ENCODE results near the gene ARMH4.

The ARMH4 gene

DNA sequence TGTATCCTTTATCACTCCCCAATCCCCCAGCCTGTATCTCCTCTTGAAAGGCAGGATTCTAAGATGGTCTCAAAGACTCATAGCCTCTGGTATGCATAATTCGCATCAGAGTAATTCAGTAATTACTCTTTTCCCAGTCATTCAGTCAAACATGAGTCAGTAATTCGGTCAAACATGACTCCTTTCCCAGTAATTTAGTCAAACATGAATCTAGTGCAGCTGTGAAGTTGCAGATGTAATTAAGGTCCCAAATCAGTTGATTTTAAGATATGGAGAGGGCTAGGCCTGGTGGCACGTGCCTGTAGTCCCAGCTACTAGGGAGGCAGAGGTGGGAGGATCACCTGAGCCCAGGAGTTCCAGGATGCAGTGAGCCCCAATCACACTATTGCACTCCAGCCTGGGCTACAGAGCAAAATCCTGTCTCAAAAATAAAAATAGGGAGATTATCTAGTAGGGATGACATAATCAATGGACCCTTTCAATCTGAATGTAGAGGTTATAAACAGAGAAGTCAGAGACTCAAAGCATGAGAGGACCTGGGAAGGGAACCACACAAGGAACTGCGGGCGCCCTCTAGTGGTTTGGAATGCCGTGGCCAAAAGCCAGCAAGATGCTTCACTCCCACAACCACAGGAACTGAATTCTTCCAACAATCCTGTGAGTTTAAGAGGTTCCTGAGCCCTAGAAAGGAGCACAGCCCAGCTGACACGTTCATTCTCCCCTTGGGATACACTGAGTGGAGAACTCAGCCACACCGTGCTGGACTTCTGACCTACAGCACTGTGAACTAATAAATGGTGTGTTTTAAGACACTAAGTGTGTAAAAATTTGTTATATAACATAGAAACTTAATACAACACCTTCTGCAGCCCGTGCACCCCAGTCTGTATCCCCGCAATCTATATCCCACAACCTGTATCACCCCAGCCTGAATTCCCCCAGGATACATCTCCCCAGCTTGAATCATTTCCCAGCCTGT lies 14.3 kb upstream of the ARMH4 start:
- no peaks in the 10 kb centered on the region for H3K4me1 Mint-ChIP-seq
- H3K27ac Mint-ChIP-seq, result no peak overlapping the region
- H3K27me3 Mint-ChIP-seq, result peaks cover 11 to 31% of the 10 kb centered on the region in 2 donors
- no peak overlapping the region for H3K4me3 Mint-ChIP-seq
- H3K36me3 Mint-ChIP-seq, result no peaks in the 10 kb centered on the region
- peak; percentile 71 to 75 for ATAC-seq (replicated peaks)
- H3K9me3 Mint-ChIP-seq, result peaks cover 0 to 5% of the 10 kb centered on the region in 2 donors
- peak; percentile 33 for DNase-seq

DNA sequence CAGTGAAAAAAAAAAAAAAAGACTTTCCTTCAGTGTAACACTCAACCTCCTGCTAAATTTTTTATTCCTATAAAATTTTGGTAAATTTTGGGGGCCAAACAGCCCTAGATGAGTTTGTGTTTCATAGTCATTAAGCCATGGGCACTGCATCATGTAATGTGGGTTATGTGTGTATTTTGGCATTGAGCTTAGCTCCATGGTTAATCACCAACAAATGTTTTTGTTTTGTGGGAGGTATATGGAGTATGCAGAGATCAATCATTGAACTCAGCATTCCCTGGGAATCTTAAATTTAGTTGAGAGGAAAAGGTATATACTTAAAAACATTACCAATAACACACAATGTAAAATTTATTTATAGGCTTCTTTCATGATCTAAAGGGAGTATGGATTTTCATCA lies 8.5 kb upstream of the ARMH4 start:
- no peak for ATAC-seq (replicated peaks)
- Mint-ChIP-seq H3K4me3 (no peak overlapping the region), H3K9me3 (no peaks in the 10 kb centered on the region), H3K4me1 (no peaks in the 10 kb centered on the region), H3K27me3 (peaks cover 10 to 25% of the 10 kb centered on the region in 2 donors), H3K36me3 (no peaks in the 10 kb centered on the region), H3K27ac (no peak overlapping the region)
- no peak for DNase-seq

DNA sequence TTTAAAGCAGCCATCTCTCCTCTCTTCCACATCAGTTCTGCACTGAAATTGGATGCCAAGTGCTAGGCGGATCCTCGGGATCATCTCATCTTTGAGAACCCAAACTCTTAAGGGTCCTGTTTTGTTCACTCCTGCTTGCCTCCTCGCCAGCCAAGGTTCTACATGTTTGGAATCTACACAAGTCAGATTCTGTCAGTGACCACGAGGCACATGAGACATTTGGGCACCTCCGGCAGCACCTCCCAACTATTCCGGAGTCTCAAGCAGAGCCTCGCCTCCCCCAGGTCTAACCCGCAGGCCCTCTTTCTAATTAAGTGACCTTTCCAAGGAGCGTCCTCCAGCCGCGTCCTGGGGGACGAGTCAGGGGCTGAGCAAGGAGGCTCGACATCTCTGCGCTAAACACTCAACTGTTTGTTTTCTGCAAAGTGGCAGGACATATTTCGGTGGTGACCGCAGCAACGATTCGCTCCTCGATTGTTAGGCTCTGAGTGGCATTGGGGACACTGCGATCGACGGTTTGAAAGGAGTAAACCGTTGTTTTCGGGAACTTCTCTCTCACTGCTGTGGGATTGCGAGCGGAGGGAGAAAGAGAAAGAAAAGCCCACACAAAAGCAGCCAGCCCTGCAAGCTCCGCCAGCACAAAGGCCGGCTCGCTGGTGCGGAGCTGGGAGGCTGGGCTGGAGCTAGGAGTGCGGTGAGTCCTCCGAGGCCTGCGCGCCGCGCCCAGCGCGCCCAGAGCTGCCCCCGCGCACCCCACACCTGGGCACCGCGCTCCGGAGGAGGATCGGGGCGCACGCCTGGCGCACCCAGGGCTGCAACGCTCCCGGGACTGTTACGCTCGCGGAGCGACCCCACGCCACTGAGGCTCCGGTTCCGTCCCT lies 640 bp downstream of the ARMH4 start:
- Mint-ChIP-seq H3K4me3 (peak overlapping the region; percentile 75 to 86), H3K4me1 (peaks cover 11 to 17% of the 10 kb centered on the region in 2 donors), H3K36me3 (no peaks in the 10 kb centered on the region), H3K27me3 (peaks cover 40 to 68% of the 10 kb centered on the region in 2 donors), H3K9me3 (no peaks in the 10 kb centered on the region), H3K27ac (no peak overlapping the region)
- DNase-seq, result no peak
- peak; percentile 66 to 67 for ATAC-seq (replicated peaks)

DNA sequence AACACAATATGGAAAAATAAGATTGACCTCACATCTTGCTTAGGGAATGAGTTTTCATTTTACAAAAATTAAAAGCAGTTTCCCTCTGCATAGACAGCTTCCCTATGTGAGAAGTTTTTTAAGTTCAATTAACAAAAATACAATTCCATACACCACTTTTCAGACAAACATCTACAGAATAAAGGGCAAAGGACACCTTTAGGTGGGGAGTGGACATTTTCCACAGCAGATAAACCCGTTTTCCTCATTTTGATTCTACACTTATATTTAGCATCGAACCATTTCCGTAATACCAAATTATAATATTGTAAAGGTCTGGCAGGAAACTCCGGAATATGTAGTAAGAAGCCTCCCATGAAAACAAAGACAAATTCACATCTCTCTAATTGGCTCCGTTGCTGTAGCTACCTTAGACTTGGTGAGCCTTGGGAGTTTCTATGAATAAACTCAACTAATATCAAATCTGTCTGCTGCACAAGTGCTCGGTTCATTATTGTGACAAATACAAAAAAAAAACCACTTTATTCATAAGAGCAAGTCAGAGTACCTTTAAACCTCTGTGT lies 1.7 kb downstream of the ARMH4 start:
- peaks cover 36 to 63% of the 10 kb centered on the region in 2 donors for H3K27me3 Mint-ChIP-seq
- no peak for DNase-seq
- ATAC-seq (replicated peaks), result no peak
- H3K4me1 Mint-ChIP-seq, result peaks cover 11 to 17% of the 10 kb centered on the region in 2 donors
- H3K4me3 Mint-ChIP-seq, result no peak overlapping the region
- H3K27ac Mint-ChIP-seq, result no peak overlapping the region
- H3K36me3 Mint-ChIP-seq, result no peaks in the 10 kb centered on the region
- no peaks in the 10 kb centered on the region for H3K9me3 Mint-ChIP-seq

DNA sequence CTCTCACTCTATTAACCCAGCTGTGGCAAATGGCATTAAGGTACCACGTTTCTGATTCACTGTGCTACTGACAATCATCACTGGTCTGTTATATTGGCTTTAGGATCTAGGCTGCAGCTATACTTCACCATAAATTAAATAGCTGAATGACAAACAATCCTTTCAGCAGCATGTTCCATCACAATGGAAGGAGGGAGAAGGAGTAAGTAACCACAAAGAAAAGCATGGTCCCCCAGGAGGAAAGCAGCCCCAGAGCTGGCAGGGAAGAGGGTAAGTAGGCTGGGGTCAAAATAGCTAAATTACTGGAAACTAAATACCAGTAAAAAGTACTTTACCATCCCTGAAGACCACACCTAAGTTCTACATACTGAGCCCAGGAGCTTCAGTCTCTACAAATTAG lies 2.8 kb downstream of the ARMH4 start:
- no peak overlapping the region for H3K27ac Mint-ChIP-seq
- DNase-seq, result no peak
- H3K36me3 Mint-ChIP-seq, result no peaks in the 10 kb centered on the region
- no peak overlapping the region for H3K4me3 Mint-ChIP-seq
- peaks cover 11 to 17% of the 10 kb centered on the region in 2 donors for H3K4me1 Mint-ChIP-seq
- H3K9me3 Mint-ChIP-seq, result no peaks in the 10 kb centered on the region
- H3K27me3 Mint-ChIP-seq, result peaks cover 36 to 58% of the 10 kb centered on the region in 2 donors
- no peak for ATAC-seq (replicated peaks)

DNA sequence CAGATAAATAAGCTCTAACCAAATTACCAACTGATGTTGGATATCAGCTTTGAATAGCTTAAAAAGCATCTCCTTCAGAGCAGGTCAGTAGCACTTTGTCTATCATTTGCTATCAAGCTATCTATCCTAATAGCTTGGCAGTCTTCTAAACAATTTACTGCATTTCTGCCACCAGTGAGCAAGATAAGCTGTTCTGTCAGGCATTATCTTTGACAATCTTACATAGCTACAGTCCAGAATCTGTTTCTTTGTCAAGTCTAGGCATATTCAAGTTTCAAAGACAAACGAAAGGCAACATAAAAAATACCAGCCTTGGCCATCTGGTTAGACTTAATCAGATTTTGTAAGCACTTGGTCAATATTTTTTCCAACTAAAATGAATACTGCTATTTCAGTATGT lies 5.6 kb downstream of the ARMH4 start:
- H3K27me3 Mint-ChIP-seq, result peaks cover 27 to 42% of the 10 kb centered on the region in 2 donors
- no peaks in the 10 kb centered on the region for H3K36me3 Mint-ChIP-seq
- ATAC-seq (replicated peaks) (no peak), DNase-seq (no peak)
- H3K4me3 Mint-ChIP-seq, result no peak overlapping the region
- peaks cover 5% of the 10 kb centered on the region in 2 donors for H3K4me1 Mint-ChIP-seq
- H3K27ac Mint-ChIP-seq, result no peak overlapping the region
- H3K9me3 Mint-ChIP-seq, result no peaks in the 10 kb centered on the region

DNA sequence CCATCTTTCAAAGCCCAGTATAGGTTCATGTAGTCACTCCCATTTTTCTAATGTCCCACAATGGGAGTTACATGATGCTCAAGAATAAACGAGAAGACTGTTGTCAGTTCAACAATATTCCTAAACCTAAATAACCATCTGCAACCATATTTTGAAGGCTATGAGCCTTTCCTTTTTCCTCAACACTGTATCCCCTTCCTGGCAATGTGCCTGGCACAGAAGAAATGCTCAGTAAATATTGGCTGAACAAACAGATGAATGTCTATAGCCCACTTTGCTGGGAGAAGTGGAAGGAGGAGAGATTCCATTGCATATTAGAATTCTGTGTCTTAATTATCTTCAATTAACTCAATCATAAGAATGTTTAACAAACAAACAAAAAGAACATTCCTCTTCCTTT lies 6.1 kb downstream of the ARMH4 start:
- ATAC-seq (replicated peaks) (no peak), DNase-seq (no peak)
- Mint-ChIP-seq H3K9me3 (no peaks in the 10 kb centered on the region), H3K27ac (no peak overlapping the region), H3K27me3 (peaks cover 22 to 38% of the 10 kb centered on the region in 2 donors), H3K36me3 (no peaks in the 10 kb centered on the region), H3K4me3 (no peak overlapping the region), H3K4me1 (peaks cover under 1 to 1% of the 10 kb centered on the region in 2 donors)

DNA sequence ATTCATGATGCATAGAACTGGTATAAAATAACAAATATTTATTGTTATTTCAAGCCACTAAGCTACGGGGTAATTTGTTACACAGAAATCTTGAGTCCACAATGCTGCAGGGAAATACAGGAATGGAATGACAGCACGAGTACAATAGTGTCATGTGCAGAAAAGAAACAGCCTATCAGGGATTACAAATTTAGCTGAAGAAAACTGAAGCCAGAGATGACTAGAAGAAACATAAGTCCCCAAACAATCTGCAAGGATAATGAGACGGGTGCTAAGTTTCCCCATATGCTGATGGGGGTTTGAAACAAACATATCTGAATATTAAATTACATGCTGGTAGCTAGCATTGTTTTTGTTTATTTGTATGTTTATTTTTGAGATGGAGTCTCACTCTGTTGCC lies 8.9 kb downstream of the ARMH4 start:
- no peaks in the 10 kb centered on the region for H3K4me1 Mint-ChIP-seq
- ATAC-seq (replicated peaks) (no peak), DNase-seq (no peak)
- no peak overlapping the region for H3K4me3 Mint-ChIP-seq
- no peaks in the 10 kb centered on the region for H3K36me3 Mint-ChIP-seq
- peaks cover 5 to 16% of the 10 kb centered on the region in 2 donors for H3K27me3 Mint-ChIP-seq
- no peak overlapping the region for H3K27ac Mint-ChIP-seq
- H3K9me3 Mint-ChIP-seq, result no peaks in the 10 kb centered on the region

DNA sequence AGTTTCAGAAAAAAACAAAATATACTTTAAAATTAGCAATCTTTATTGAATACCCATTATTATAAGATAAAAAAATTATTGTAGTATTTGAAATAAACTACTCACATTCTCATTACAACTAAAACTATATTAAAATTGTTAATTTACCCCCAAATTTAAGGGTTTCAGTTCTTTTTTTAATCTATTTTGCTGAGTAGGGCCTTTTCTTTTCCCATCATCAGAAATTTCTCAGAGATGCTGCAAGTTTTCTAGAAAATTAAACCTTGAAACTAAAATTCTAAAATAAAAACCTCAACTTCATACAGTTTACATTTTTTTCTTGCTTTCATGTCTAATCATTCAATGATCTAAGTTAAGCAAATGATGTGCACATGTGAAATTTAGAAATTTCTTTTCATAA lies 10.1 kb downstream of the ARMH4 start:
- Mint-ChIP-seq H3K4me1 (no peaks in the 10 kb centered on the region), H3K27ac (no peak overlapping the region), H3K27me3 (peaks cover under 1 to 7% of the 10 kb centered on the region in 2 donors), H3K36me3 (no peaks in the 10 kb centered on the region), H3K4me3 (no peak overlapping the region), H3K9me3 (no peaks in the 10 kb centered on the region)
- no peak for ATAC-seq (replicated peaks)
- no peak for DNase-seq

DNA sequence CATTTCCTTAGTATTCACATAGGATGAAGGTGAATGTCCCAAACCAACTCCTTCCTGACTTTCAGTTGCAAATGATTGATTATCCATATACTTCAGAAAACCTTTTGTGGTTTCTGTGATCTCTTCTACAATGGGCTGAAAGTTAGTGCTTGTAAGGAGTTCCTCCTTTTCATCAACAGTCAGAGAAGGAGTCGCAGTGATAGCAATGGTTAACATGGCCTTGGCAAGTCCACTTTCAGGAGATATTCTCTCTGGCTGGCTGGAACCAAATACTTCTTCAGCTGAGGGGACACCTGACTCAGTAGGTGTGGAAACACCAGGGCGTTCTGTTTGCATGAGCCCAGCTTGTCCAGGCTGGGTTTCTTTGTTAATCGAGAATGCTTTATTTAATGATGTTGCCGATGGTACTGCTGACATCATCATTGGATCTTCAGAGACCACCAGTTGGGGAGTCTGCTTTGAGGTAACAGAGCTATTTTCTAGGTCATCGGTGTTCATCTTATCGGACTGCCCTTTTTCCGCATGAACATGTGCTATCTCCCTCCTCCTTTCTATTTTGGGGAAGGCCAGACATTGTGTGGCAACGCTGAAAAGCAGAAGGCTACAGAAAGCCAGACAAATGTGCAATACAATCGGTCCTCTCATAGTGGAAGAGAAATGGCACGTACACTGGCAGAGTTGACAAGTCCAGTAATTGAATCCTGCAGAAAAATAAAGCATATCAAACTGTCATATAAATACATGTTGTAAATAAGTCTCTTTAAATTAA lies 13.1 kb downstream of the ARMH4 start:
- no peak overlapping the region for H3K27ac Mint-ChIP-seq
- H3K4me1 Mint-ChIP-seq, result no peaks in the 10 kb centered on the region
- no peaks in the 10 kb centered on the region for H3K36me3 Mint-ChIP-seq
- ATAC-seq (replicated peaks) (no peak), DNase-seq (no peak)
- H3K4me3 Mint-ChIP-seq, result no peak overlapping the region
- no peaks in the 10 kb centered on the region for H3K9me3 Mint-ChIP-seq
- H3K27me3 Mint-ChIP-seq, result peaks cover 0 to 5% of the 10 kb centered on the region in 2 donors

DNA sequence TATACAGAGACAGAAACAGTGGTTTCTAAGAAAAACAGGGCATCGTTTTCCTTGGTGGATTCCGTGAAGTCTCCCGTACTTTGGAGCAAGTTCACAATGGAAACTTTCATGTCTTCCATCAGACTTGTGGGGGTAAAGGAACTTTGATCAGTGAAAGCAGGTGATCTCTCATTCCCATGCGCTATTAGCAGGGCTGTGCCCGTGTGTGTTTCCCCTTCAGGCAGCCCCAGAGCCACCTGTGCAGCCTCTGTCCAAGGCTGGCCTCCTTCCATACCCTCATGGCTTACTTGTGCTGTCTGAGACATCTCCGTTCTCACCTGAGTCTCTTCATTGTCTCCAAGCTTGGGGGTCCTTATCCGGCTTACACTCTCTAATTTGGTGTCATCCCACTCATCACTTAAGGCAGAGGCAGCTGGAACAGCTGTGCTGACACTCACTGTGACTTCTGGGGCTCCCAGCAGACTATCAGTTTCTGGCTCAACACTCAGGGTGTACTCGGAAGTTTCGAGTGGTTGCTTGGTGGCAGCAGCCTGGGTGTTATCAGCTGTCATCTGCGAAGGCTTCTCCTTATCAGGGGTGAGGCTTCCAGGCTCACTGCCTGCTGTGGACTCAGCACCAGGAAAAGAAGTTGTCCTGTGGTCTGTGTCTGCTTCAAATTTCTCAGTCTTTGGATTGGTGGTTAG lies 13.8 kb downstream of the ARMH4 start:
- peaks cover 0 to 5% of the 10 kb centered on the region in 2 donors for H3K27me3 Mint-ChIP-seq
- no peak for ATAC-seq (replicated peaks)
- DNase-seq, result no peak
- no peaks in the 10 kb centered on the region for H3K36me3 Mint-ChIP-seq
- H3K9me3 Mint-ChIP-seq, result no peaks in the 10 kb centered on the region
- no peak overlapping the region for H3K4me3 Mint-ChIP-seq
- H3K27ac Mint-ChIP-seq, result no peak overlapping the region
- H3K4me1 Mint-ChIP-seq, result no peaks in the 10 kb centered on the region

DNA sequence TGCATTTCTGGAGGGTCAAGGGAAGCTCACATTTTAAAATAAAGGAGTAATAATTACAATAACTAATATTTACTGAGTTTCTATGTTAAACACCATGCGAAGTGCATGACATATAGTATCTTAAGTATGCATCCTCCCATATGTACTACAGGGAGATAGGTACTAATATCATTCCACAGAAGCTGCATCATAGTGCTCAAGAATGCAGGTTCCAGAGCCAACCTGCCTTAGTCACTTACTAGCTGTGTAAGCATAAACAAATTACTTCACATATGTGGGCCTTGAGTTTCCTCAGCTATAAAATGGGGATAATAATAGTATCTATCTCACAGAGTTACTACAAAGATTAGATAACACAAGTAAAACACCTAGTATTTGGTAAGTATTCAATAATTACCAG lies 18.3 kb downstream of the ARMH4 start:
- Mint-ChIP-seq H3K27me3 (peaks cover 0 to 4% of the 10 kb centered on the region in 2 donors), H3K4me3 (no peak overlapping the region), H3K9me3 (no peaks in the 10 kb centered on the region), H3K4me1 (no peaks in the 10 kb centered on the region), H3K27ac (no peak overlapping the region), H3K36me3 (no peaks in the 10 kb centered on the region)
- no peak for DNase-seq
- ATAC-seq (replicated peaks), result no peak

DNA sequence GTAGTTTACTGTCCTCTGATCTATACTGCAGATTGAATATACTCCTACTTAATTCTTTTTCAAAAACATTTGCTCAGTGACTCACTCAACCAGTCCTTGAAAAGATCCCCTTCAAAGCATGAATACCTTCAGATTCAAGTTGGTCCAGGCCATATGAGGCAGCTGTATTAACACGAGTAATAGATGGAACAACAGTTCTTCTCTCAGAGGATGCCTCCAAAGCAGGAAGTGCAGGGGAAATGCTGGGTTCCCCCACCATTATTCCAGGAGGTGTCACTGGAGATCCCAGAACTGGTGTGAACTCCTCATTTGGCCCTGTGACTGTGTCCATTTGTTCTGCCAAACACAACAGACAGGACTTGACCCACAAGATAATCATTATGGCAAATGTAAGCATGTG lies 20.6 kb downstream of the ARMH4 start:
- no peak overlapping the region for H3K4me3 Mint-ChIP-seq
- no peak overlapping the region for H3K27ac Mint-ChIP-seq
- no peaks in the 10 kb centered on the region for H3K36me3 Mint-ChIP-seq
- ATAC-seq (replicated peaks) (no peak), DNase-seq (no peak)
- no peaks in the 10 kb centered on the region for H3K4me1 Mint-ChIP-seq
- H3K27me3 Mint-ChIP-seq, result peaks cover 0 to 4% of the 10 kb centered on the region in 2 donors
- no peaks in the 10 kb centered on the region for H3K9me3 Mint-ChIP-seq

Measured in stimulated activated naive B cell treated with anti-CD40 and anti-IgM and Interleukin-4, amounts not matched to agents 10 μg/mL and 1 μg/mL and 100 μg/mL, for 72 hours (primary cell).